ENCODE results near the gene FAM216A.

The FAM216A gene

GRCh38 chr12:110436231-110436630 is 32.4 kb upstream of the FAM216A start:
- no CpG with 5 or more reads among the region's 2 CpGs for whole genome bisulfite sequencing, 2 donors (ENCODE audit: extremely low coverage in 2 of 2, insufficient read length in 2 of 2, insufficient replicate concordance in 1 of 2)
- no peak for DNase-seq (ENCODE audit: low spot score)
- H3K36me3 ChIP-seq (replicated peaks in 1 of 2; ENCODE audit: control insufficient read depth in 2 of 2, insufficient read depth in 2 of 2, low read length in 2 of 2): peaks cover 15 to 66% of the 10 kb centered on the region in 2 donors

GRCh38 chr12:110444455-110444854 is 24.2 kb upstream of the FAM216A start:
- no peak overlapping the region for H3K4me2 ChIP-seq (ENCODE audit: insufficient read depth, low read length, poor library complexity, severe bottlenecking)
- H3K27ac ChIP-seq (replicated peaks; ENCODE audit: low read length): no peak overlapping the region
- H3K4ac ChIP-seq (ENCODE audit: low read length): no peak overlapping the region
- no peak overlapping the region for H2BK15ac ChIP-seq (ENCODE audit: low read length)
- H3K27me3 ChIP-seq (ENCODE audit: control insufficient read depth in 3 of 3, insufficient read depth in 3 of 3, low read depth in 1 of 3, low read length in 3 of 3): no peaks in the 10 kb centered on the region
- H3K4me3 ChIP-seq (ENCODE audit: low read length in 2 of 2): no peak overlapping the region
- H3K14ac ChIP-seq (ENCODE audit: low read length): no peak overlapping the region
- peaks cover 0 to 1% of the 10 kb centered on the region in 2 donors for H3K4me1 ChIP-seq (ENCODE audit: control insufficient read depth in 2 of 2, insufficient read depth in 1 of 2, low read depth in 1 of 2, low read length in 2 of 2)
- H2AFZ ChIP-seq (ENCODE audit: low read length): no peak overlapping the region
- H3K9ac ChIP-seq (ENCODE audit: low read depth, low read length, poor library complexity): no peak overlapping the region
- no CpG with 5 or more reads among the region's 3 CpGs for WGBS, 2 donors (ENCODE audit: extremely low coverage in 2 of 2, insufficient read length in 2 of 2, insufficient replicate concordance in 1 of 2)
- H2BK120ac ChIP-seq (ENCODE audit: low read depth, low read length): no peak overlapping the region
- no peak for DNase-seq (ENCODE audit: low spot score)
- H3K18ac ChIP-seq (ENCODE audit: low read length): no peak overlapping the region
- H4K91ac ChIP-seq (ENCODE audit: low read depth, low read length, poor library complexity): no peak overlapping the region
- no peak overlapping the region for H2BK12ac ChIP-seq (ENCODE audit: low read length)
- no peak overlapping the region for H2AK5ac ChIP-seq (ENCODE audit: low read depth, low read length)
- H3K23ac ChIP-seq (ENCODE audit: low read depth, low read length, poor library complexity): no peak overlapping the region
- peaks cover 3% of the 10 kb centered on the region for H3K79me1 ChIP-seq (ENCODE audit: low read depth, low read length)
- no peak overlapping the region for H2BK5ac ChIP-seq (ENCODE audit: low read length)
- no peaks in the 10 kb centered on the region for H3K9me3 ChIP-seq (replicated peaks in 1 of 2; ENCODE audit: control insufficient read depth in 2 of 2, insufficient read depth in 1 of 2, low read depth in 1 of 2, low read length in 2 of 2)
- no peak overlapping the region for H4K8ac ChIP-seq (ENCODE audit: low read depth, low read length)
- H3K36me3 ChIP-seq (replicated peaks in 1 of 2; ENCODE audit: control insufficient read depth in 2 of 2, insufficient read depth in 2 of 2, low read length in 2 of 2): peaks cover 8 to 76% of the 10 kb centered on the region in 2 donors

More at GRCh38 chr12:110436231-110436630, 32.4 kb upstream of the FAM216A start:
- Histone ChIP-seq H3K9ac (ENCODE audit: low read depth, low read length, poor library complexity) (no peak overlapping the region), H3K27me3 (ENCODE audit: control insufficient read depth in 3 of 3, insufficient read depth in 3 of 3, low read depth in 1 of 3, low read length in 3 of 3) (no peaks in the 10 kb centered on the region), H2BK5ac (ENCODE audit: low read length) (no peak overlapping the region), H2AFZ (ENCODE audit: low read length) (no peak overlapping the region), H3K27ac (replicated peaks; ENCODE audit: low read length) (no peak overlapping the region), H3K18ac (ENCODE audit: low read length) (no peak overlapping the region), H3K14ac (ENCODE audit: low read length) (no peak overlapping the region), H3K4me2 (ENCODE audit: insufficient read depth, low read length, poor library complexity, severe bottlenecking) (no peak overlapping the region), H2BK15ac (ENCODE audit: low read length) (no peak overlapping the region), H2BK12ac (ENCODE audit: low read length) (no peak overlapping the region), H3K9me3 (replicated peaks in 1 of 2; ENCODE audit: control insufficient read depth in 2 of 2, insufficient read depth in 1 of 2, low read depth in 1 of 2, low read length in 2 of 2) (no peaks in the 10 kb centered on the region), H2AK5ac (ENCODE audit: low read depth, low read length) (no peak overlapping the region), H4K91ac (ENCODE audit: low read depth, low read length, poor library complexity) (no peak overlapping the region), H4K8ac (ENCODE audit: low read depth, low read length) (no peak overlapping the region), H3K4me1 (ENCODE audit: control insufficient read depth in 2 of 2, insufficient read depth in 1 of 2, low read depth in 1 of 2, low read length in 2 of 2) (no peaks in the 10 kb centered on the region), H3K4me3 (ENCODE audit: low read length in 2 of 2) (no peak overlapping the region), H3K79me1 (ENCODE audit: low read depth, low read length) (no peaks in the 10 kb centered on the region), H3K4ac (ENCODE audit: low read length) (no peak overlapping the region), H2BK120ac (ENCODE audit: low read depth, low read length) (no peak overlapping the region), H3K23ac (ENCODE audit: low read depth, low read length, poor library complexity) (no peak overlapping the region)

- Histone ChIP-seq H2AFZ (ENCODE audit: low read length) (peak within 1 kb of the TSS; percentile 85), H2BK5ac (ENCODE audit: low read length) (no peak within 1 kb of the TSS), H3K4me3 (ENCODE audit: low read length in 2 of 2) (peak within 1 kb of the TSS; percentile 90 to 94), H4K91ac (ENCODE audit: low read depth, low read length, poor library complexity) (no peak within 1 kb of the TSS), H3K36me3 (replicated peaks in 1 of 2; ENCODE audit: control insufficient read depth in 2 of 2, insufficient read depth in 2 of 2, low read length in 2 of 2) (peaks cover 7 to 65% of the 10 kb centered on the region in 2 donors), H3K23ac (ENCODE audit: low read depth, low read length, poor library complexity) (peak within 1 kb of the TSS; percentile 93), H3K18ac (ENCODE audit: low read length) (peak within 1 kb of the TSS; percentile 60), H3K4me1 (ENCODE audit: control insufficient read depth in 2 of 2, insufficient read depth in 1 of 2, low read depth in 1 of 2, low read length in 2 of 2) (peaks cover 0 to 1% of the 10 kb centered on the region in 2 donors), H3K27me3 (ENCODE audit: control insufficient read depth in 3 of 3, insufficient read depth in 3 of 3, low read depth in 1 of 3, low read length in 3 of 3) (no peaks in the 10 kb centered on the region), H2BK15ac (ENCODE audit: low read length) (no peak within 1 kb of the TSS), H3K14ac (ENCODE audit: low read length) (peak within 1 kb of the TSS; percentile 59), H3K9me3 (replicated peaks in 1 of 2; ENCODE audit: control insufficient read depth in 2 of 2, insufficient read depth in 1 of 2, low read depth in 1 of 2, low read length in 2 of 2) (no peaks in the 10 kb centered on the region), H4K8ac (ENCODE audit: low read depth, low read length) (no peak within 1 kb of the TSS), H2AK5ac (ENCODE audit: low read depth, low read length) (peak within 1 kb of the TSS; percentile 60), H3K79me1 (ENCODE audit: low read depth, low read length) (peaks cover 3% of the 10 kb centered on the region), H3K4ac (ENCODE audit: low read length) (no peak within 1 kb of the TSS), H2BK12ac (ENCODE audit: low read length) (no peak within 1 kb of the TSS), H3K9ac (ENCODE audit: low read depth, low read length, poor library complexity) (peak within 1 kb of the TSS; percentile 89), H2BK120ac (ENCODE audit: low read depth, low read length) (no peak within 1 kb of the TSS), H3K27ac (replicated peaks; ENCODE audit: low read length) (peak within 1 kb of the TSS; percentile 60), H3K4me2 (ENCODE audit: insufficient read depth, low read length, poor library complexity, severe bottlenecking) (peak within 1 kb of the TSS; percentile 82)
- peak; percentile 84 for DNase-seq (ENCODE audit: low spot score)
- no CpG with 5 or more reads among the region's 51 CpGs for WGBS, 2 donors (ENCODE audit: extremely low coverage in 2 of 2, insufficient read length in 2 of 2, insufficient replicate concordance in 1 of 2)
Measured at GRCh38 chr12:110449799-110450497, 18.7 kb upstream of the FAM216A start, which contains the start of gene ARPC3. Gene ARPC3, minus strand, starts transcription at chr12:110450337. Its CDS starts 77 bp downstream, at chr12:110450260.

- H3K4ac ChIP-seq (ENCODE audit: low read length): no peak overlapping the region
- H3K79me1 ChIP-seq (ENCODE audit: low read depth, low read length): peaks cover 3% of the 10 kb centered on the region
- no peaks in the 10 kb centered on the region for H3K9me3 ChIP-seq (replicated peaks in 1 of 2; ENCODE audit: control insufficient read depth in 2 of 2, insufficient read depth in 1 of 2, low read depth in 1 of 2, low read length in 2 of 2)
- H3K4me1 ChIP-seq (ENCODE audit: control insufficient read depth in 2 of 2, insufficient read depth in 1 of 2, low read depth in 1 of 2, low read length in 2 of 2): peaks cover 0 to 1% of the 10 kb centered on the region in 2 donors
- no peak overlapping the region for H3K23ac ChIP-seq (ENCODE audit: low read depth, low read length, poor library complexity)
- H2BK15ac ChIP-seq (ENCODE audit: low read length): no peak overlapping the region
- no peak overlapping the region for H2AFZ ChIP-seq (ENCODE audit: low read length)
- WGBS, 2 donors (ENCODE audit: extremely low coverage in 2 of 2, insufficient read length in 2 of 2, insufficient replicate concordance in 1 of 2): no CpG with 5 or more reads among the region's 1 CpG
- H3K4me2 ChIP-seq (ENCODE audit: insufficient read depth, low read length, poor library complexity, severe bottlenecking): no peak overlapping the region
- H2BK12ac ChIP-seq (ENCODE audit: low read length): no peak overlapping the region
- H3K14ac ChIP-seq (ENCODE audit: low read length): no peak overlapping the region
- H3K27me3 ChIP-seq (ENCODE audit: control insufficient read depth in 3 of 3, insufficient read depth in 3 of 3, low read depth in 1 of 3, low read length in 3 of 3): no peaks in the 10 kb centered on the region
- H3K36me3 ChIP-seq (replicated peaks in 1 of 2; ENCODE audit: control insufficient read depth in 2 of 2, insufficient read depth in 2 of 2, low read length in 2 of 2): peaks cover 5 to 68% of the 10 kb centered on the region in 2 donors
- no peak overlapping the region for H4K91ac ChIP-seq (ENCODE audit: low read depth, low read length, poor library complexity)
- H3K27ac ChIP-seq (replicated peaks; ENCODE audit: low read length): no peak overlapping the region
- H3K18ac ChIP-seq (ENCODE audit: low read length): no peak overlapping the region
- H3K4me3 ChIP-seq (ENCODE audit: low read length in 2 of 2): no peak overlapping the region
- no peak overlapping the region for H2AK5ac ChIP-seq (ENCODE audit: low read depth, low read length)
- DNase-seq (ENCODE audit: low spot score): no peak
- H3K9ac ChIP-seq (ENCODE audit: low read depth, low read length, poor library complexity): no peak overlapping the region
- H4K8ac ChIP-seq (ENCODE audit: low read depth, low read length): no peak overlapping the region
- no peak overlapping the region for H2BK5ac ChIP-seq (ENCODE audit: low read length)
- H2BK120ac ChIP-seq (ENCODE audit: low read depth, low read length): no peak overlapping the region
Measured at GRCh38 chr12:110451263-110451662, 17.4 kb upstream of the FAM216A start.

Measured in neuronal stem cell (in vitro differentiated cells).